CD4-positive, alpha-beta T cell treated with Interleukin-15 for 1 hour (primary cell): ENCODE data around the gene PSTPIP1.
"Not testable (repeated sequence)": the region's sequence is repeated elsewhere in the genome, so short reads cannot be mapped to it uniquely, and the experiment has no call there.

ENCODE experiments used
- DNase-seq: peaks from one replicate; pipeline ENCODE4 v3.0.0-alpha.2; 2020

PSTPIP1 gene

GRCh38 chr15:76994971-76995945 lies at the start of gene PSTPIP1:
Gene PSTPIP1, plus strand, starts transcription at chr15:76995126. Its CDS starts 448 bp downstream, at chr15:76995574.
- DNase-seq, result peak; percentile 65

- no peak for DNase-seq
Observed at GRCh38 chr15:76945494-76946093, 49.3 kb upstream of the PSTPIP1 start.

DNA sequence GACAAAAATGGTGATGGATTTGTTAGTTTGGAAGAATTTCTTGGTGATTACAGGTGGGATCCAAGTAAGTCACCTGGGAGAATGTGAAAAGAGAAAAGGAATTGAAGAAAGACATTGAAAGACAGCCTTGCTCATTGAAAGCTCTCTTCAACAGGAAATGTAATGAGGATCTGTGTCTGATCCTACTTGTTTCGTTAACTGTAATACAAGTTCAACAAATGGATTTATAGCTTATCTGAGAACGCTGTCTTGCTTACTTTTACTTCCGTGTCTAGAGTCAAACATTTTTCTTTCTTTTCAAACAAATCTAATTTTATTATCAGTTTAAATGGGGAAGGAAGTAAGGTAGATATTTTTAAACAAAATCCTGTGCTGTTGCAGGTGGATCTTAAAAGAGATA lies 47.5 kb upstream of the PSTPIP1 start:
- no peak for DNase-seq

GRCh38 chr15:76951220-76951619 lies 43.7 kb upstream of the PSTPIP1 start:
- DNase-seq, result no peak

- no peak for DNase-seq
Observed at GRCh38 chr15:76953913-76954312, 41.0 kb upstream of the PSTPIP1 start.

DNA sequence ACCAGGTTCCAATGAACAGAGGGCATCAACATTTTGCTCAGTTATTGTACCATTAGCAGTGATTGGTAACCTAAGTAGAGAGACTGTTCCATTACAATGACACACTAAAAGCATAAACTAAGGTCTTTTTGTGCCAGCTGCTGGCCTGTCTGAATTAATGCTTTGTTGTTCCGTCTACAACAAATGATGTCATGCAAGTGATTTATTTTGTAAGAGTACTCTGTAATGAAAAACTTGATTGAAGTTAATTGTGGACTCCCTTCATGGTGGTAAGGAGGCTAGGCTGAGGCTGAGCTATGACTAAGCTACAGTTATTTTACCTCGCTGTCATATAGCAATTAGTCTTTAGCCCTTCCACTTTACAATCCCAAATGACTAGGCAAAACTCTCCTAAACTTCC lies 40.2 kb upstream of the PSTPIP1 start:
- no peak for DNase-seq

GRCh38 chr15:76961268-76962011 lies 33.5 kb upstream of the PSTPIP1 start:
- no peak for DNase-seq

- DNase-seq, result no peak
Observed at GRCh38 chr15:76962337-76963013, 32.5 kb upstream of the PSTPIP1 start.

- DNase-seq, result no peak
Observed at GRCh38 chr15:76963596-76963995, 31.3 kb upstream of the PSTPIP1 start.

- DNase-seq, result no peak
Observed at GRCh38 chr15:76964157-76964556, 30.8 kb upstream of the PSTPIP1 start.

GRCh38 chr15:76966051-76966450 lies 28.9 kb upstream of the PSTPIP1 start:
- not testable (repeated sequence) for DNase-seq

- no peak for DNase-seq
Observed at GRCh38 chr15:76967067-76967466, 27.9 kb upstream of the PSTPIP1 start.

- DNase-seq, result no peak
Observed at GRCh38 chr15:76968306-76968705, 26.6 kb upstream of the PSTPIP1 start.

GRCh38 chr15:76972389-76973361 lies 22.3 kb upstream of the PSTPIP1 start:
- no peak for DNase-seq

DNA sequence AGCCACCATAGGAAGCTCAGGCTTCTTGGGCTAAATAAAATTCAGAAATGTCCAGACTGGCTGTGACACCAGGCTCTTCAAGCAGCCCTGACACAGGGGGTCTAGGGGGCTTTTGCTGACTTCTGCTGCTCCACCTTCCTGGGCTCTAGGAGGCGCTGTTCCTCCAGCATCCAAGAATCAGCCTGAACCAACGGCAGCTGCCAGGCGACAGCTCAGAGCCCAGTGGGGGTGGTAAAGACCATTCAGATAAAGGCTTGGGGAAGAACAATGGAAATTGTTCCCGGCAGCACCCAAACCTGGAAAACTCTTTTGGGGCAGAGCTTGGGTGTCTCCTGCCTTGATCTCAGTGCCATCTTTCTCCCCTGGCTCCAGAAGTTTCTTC lies 21.6 kb upstream of the PSTPIP1 start:
- DNase-seq, result peak; percentile 68

GRCh38 chr15:76973906-76974305 lies 21.0 kb upstream of the PSTPIP1 start:
- DNase-seq, result no peak

GRCh38 chr15:76974456-76975036 lies 20.4 kb upstream of the PSTPIP1 start:
- no peak for DNase-seq

GRCh38 chr15:76976141-76976540 lies 18.8 kb upstream of the PSTPIP1 start:
- DNase-seq, result no peak

- DNase-seq, result peak; percentile 42
Observed at GRCh38 chr15:76976572-76977270, 18.2 kb upstream of the PSTPIP1 start.

GRCh38 chr15:76978522-76979330 lies 16.2 kb upstream of the PSTPIP1 start:
- DNase-seq, result no peak
